ENCODE results near the gene ALKBH7. TPM values are rescaled to one million over a fixed set of nuclear protein-coding genes. Genes with fewer than 3 reads are reported as not detected.

The ALKBH7 gene
- total and polyA plus RNA-seq, 2 of the 13 experiments (the other 11 are each of a cell fraction or from before 2014, with no cell fraction given), result 29.6 to 45.9 TPM

DNA sequence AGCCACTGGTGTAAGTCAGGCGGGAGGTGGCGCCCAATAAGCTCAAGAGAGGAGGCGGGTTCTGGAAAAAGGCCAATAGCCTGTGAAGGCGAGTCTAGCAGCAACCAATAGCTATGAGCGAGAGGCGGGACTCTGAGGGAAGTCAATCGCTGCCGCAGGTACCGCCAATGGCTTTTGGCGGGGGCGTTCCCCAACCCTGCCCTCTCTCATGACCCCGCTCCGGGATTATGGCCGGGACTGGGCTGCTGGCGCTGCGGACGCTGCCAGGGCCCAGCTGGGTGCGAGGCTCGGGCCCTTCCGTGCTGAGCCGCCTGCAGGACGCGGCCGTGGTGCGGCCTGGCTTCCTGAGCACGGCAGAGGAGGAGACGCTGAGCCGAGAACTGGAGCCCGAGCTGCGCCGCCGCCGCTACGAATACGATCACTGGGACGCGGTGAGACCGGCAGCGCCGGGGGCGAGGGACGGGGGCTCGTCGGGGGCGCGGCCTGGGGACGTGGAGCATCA, at the start of gene ALKBH7 (continued):
- TF ChIP-seq CHD4 (IDR thresholded peaks at IDR 0.05; ENCODE audit: borderline replicate concordance, low read length), result no peak
- peak; percentile 38; the same call in 1 of the 2 replicates for TF ChIP-seq ZNF564 (CRISPR knock-in tag; IDR thresholded peaks at IDR 0.05)
- TF ChIP-seq ZNF224 (CRISPR knock-in tag; IDR thresholded peaks at IDR 0.05), result no peak
- TF ChIP-seq SATB2 (CRISPR knock-in tag; IDR thresholded peaks at IDR 0.05), result no peak
- TF ChIP-seq SOX13 (IDR thresholded peaks at IDR 0.05), result no peak
- TF ChIP-seq SOX13 (CRISPR knock-in tag; conservative IDR thresholded peaks at IDR 0.05 in 1 of 2, IDR thresholded peaks at IDR 0.05 in 1 of 2), result no peak
- TF ChIP-seq FOXJ3 (CRISPR knock-in tag; IDR thresholded peaks at IDR 0.05; ENCODE audit: borderline replicate concordance), result no peak
- no peak for TF ChIP-seq RFX3 (CRISPR knock-in tag; IDR thresholded peaks at IDR 0.05)
- no peak; the same call in 1 of the 2 replicates for TF ChIP-seq ATF1 (CRISPR knock-in tag; IDR thresholded peaks at IDR 0.05)
- TF ChIP-seq NR2F1 (CRISPR knock-in tag; IDR thresholded peaks at IDR 0.05), result peak in 1 of 2 experiments; percentile 56; a peak in 3 of 4 replicates
- TF ChIP-seq ZFP62 (CRISPR knock-in tag; IDR thresholded peaks at IDR 0.05), result no peak
- TF ChIP-seq HNRNPLL (IDR thresholded peaks at IDR 0.05; ENCODE audit: low read depth, low read length, poor library complexity, severe bottlenecking), result peak; percentile 90
- TF ChIP-seq THYN1 (CRISPR knock-in tag; IDR thresholded peaks at IDR 0.05; ENCODE audit: borderline replicate concordance, low read depth), result 0 out of 2 replicates have a peak, but pooled peaks have one; percentile 56
- no peak for TF ChIP-seq ZNF644 (CRISPR knock-in tag; IDR thresholded peaks at IDR 0.05; ENCODE audit: low read depth)
- TF ChIP-seq ZNF780A (CRISPR knock-in tag; IDR thresholded peaks at IDR 0.05), result no peak
- TF ChIP-seq, protein P1, sequence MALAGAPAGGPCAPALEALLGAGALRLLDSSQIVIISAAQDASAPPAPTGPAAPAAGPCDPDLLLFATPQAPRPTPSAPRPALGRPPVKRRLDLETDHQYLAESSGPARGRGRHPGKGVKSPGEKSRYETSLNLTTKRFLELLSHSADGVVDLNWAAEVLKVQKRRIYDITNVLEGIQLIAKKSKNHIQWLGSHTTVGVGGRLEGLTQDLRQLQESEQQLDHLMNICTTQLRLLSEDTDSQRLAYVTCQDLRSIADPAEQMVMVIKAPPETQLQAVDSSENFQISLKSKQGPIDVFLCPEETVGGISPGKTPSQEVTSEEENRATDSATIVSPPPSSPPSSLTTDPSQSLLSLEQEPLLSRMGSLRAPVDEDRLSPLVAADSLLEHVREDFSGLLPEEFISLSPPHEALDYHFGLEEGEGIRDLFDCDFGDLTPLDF (CRISPR knock-in tag; IDR thresholded peaks at IDR 0.05), result 0 out of 2 replicates have a peak, but pooled peaks have one; percentile 30
- TF ChIP-seq, protein P2, sequence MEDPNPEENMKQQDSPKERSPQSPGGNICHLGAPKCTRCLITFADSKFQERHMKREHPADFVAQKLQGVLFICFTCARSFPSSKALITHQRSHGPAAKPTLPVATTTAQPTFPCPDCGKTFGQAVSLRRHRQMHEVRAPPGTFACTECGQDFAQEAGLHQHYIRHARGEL (CRISPR knock-in tag; IDR thresholded peaks at IDR 0.05), result 0 out of 2 replicates have a peak, but pooled peaks have one; percentile 30
- no peak for TF ChIP-seq ZNF446 (CRISPR knock-in tag; IDR thresholded peaks at IDR 0.05)
- TF ChIP-seq, protein P3, sequence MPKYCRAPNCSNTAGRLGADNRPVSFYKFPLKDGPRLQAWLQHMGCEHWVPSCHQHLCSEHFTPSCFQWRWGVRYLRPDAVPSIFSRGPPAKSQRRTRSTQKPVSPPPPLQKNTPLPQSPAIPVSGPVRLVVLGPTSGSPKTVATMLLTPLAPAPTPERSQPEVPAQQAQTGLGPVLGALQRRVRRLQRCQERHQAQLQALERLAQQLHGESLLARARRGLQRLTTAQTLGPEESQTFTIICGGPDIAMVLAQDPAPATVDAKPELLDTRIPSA (CRISPR knock-in tag; IDR thresholded peaks at IDR 0.05; ENCODE audit: borderline replicate concordance), result no peak
- TF ChIP-seq ASH2L (IDR thresholded peaks at IDR 0.05; ENCODE audit: insufficient read length, low read depth, low read length), result peak; percentile 82
- TF ChIP-seq ZNF317 (CRISPR knock-in tag; IDR thresholded peaks at IDR 0.05), result no peak
- no peak for TF ChIP-seq TCF12 (IDR thresholded peaks at IDR 0.05)
- TF ChIP-seq TCF12 (CRISPR knock-in tag; IDR thresholded peaks at IDR 0.05), result 0 out of 2 replicates have a peak, but pooled peaks have one; percentile 36
- TF ChIP-seq, protein P4, sequence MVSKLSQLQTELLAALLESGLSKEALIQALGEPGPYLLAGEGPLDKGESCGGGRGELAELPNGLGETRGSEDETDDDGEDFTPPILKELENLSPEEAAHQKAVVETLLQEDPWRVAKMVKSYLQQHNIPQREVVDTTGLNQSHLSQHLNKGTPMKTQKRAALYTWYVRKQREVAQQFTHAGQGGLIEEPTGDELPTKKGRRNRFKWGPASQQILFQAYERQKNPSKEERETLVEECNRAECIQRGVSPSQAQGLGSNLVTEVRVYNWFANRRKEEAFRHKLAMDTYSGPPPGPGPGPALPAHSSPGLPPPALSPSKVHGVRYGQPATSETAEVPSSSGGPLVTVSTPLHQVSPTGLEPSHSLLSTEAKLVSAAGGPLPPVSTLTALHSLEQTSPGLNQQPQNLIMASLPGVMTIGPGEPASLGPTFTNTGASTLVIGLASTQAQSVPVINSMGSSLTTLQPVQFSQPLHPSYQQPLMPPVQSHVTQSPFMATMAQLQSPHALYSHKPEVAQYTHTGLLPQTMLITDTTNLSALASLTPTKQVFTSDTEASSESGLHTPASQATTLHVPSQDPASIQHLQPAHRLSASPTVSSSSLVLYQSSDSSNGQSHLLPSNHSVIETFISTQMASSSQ (IDR thresholded peaks at IDR 0.05; ENCODE audit: low read depth), result no peak
- TF ChIP-seq, protein P4 (CRISPR knock-in tag; IDR thresholded peaks at IDR 0.05; ENCODE audit: borderline replicate concordance), result no peak
- TF ChIP-seq HOXA3 (CRISPR knock-in tag; IDR thresholded peaks at IDR 0.05), result no peak
